Medulla oblongata (tissue), 1 donor: ENCODE data around the gene EVX2.
A peak's percentile ranks its signal among the peaks of the same experiment; 100 is the strongest.

ENCODE experiments used
- DNase-seq: peaks from one replicate; pipeline ENCODE4 v3.0.0-alpha.2; 2015; ENCODE audit errors: extremely low spot score

The EVX2 gene

DNA sequence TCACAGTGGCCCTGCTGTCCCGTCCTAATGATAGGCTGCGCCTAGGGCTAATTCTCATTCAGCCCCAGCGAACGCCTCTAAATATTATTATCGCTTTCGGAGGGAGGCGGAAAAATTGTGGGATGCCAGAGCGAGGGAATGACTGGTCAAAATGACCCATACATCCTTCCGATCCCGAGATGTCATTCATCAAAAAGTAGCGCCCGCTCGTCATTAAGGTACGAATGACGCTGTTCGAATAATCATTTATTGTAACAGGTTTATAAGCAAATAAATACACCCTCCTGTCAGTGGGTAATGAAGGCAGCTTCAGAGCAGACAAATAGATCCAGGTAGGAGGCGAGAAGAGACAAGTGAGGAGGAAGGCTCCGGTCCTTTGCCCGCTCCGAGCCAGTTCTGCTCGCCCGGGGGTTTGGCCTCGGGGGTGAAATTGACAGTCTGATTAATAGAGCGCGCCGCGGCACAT lies at the start of gene EVX2:
Gene EVX2 (minus strand): TSS at position 167 of the 466 bp plus-strand sequence. CDS start 186 bp downstream, outside the sequence.
- DNase-seq, result no peak

GRCh38 chr2:176133389-176133788 lies 49.6 kb upstream of the EVX2 start:
- DNase-seq, result peak; percentile 80

DNA sequence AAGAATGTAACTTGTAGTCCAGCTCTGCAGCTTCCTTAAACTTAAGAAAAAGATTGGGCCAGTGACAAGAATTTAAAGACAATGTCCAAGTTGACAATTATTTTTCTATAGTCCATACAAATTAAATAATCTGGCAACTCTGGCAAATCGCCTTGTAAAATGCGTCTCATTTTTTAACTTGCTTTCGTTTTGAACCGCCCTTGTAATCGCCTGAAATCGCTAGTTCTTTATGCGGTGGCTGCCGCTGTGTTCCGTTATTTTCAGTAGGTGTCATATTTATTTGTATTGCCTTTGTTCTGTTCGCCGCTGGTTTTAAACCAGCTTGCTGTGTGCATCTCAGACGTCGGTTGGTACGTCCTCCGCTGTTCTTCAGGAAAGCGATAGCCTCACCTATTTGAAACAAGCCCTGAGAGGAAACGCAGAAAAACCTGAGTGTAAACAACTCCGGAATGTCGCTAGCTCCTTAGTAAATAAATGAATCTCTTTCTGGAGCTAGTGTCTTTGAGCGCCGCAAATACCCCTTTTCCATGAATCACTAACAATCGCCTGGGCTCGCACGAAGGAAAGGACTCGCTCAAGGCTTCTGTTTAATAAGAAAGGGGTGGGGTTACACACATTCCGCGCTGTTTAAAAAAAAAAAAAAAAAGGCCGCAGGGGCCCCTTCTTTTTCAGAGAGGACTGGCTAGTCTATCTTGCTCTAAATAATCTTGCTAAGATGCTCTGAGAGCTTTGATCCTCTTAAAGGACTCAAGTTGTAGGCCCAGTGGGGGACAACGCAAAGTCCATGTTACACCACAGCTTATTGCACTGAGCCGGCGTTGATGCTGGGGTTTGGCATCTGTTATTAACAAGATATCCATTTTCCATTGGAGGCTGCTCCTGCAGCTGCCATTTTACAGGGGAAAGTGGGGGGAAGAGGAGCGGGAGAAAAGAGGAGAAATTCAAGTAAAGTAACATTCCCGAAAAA lies 48.7 kb upstream of the EVX2 start:
- peak; percentile 20 for DNase-seq

- no peak for DNase-seq
Measured at GRCh38 chr2:176131848-176132158, 48.0 kb upstream of the EVX2 start.

GRCh38 chr2:176130957-176131847 lies 47.4 kb upstream of the EVX2 start:
- DNase-seq, result no peak

- DNase-seq, result peak; percentile 67
Measured at GRCh38 chr2:176130147-176130956, 46.6 kb upstream of the EVX2 start.

DNA sequence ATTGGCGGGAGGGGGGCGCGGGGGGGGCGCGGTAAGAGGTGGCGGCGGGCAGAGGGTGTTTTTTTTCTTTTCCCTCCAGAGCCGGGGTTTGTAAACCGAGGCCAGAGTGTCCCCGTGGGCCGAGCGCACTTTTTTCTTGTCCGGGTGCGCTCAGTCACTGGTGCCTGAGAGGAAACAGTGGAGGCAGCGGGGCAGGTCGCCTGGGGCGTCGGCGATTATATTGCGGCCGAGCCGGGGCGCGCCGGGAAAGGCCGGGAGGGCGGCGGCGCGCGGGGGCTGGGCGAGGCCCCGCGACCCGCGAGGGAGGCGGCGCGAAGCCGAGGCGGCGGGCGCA lies 46.0 kb upstream of the EVX2 start:
- DNase-seq, result peak; percentile 23

DNA sequence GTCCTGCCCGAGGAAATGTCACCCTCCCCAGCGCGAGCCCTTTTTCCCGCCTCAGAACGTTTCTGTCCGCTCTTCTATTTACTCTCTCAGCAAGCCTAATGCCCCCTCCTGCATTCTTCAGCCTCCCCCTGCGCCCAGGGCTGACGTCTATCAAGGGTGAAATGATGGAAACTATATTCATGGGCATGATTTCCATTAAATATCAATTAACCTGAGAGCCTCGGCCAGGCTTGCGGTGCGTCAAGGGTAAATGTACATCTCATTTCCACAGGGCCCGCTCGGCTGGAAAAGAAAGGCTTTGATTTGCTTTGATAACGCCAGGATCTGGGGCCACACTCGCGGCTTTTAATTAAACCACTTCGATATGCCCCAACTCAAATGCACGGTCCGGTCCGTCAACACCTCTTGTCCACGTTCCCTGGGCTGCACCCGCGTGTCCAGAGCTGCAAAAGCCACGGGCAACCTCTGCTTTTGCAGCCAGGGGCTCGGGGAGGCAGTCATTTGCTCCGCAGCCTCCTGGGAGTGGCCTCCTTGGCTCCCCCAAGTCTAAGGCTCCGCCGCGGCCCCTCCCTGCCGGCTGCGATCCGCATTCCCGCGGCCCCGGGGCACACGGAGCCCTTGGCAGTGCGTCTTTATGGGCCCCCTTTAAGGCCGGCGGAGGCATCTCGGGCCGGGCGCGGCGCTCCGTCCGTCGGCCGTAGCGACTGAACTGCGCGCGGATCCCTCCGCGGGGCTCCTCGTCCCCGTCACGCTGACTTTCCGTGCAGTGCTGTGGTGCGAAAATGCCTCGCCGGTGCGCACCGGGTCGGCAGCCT lies 45.4 kb upstream of the EVX2 start, which contains the start of gene HOXD8:
Gene HOXD8 (plus strand): TSS at position 724 of the 815 bp plus-strand sequence. CDS start 662 bp downstream, outside the sequence.
- peak; percentile 48 for DNase-seq

DNA sequence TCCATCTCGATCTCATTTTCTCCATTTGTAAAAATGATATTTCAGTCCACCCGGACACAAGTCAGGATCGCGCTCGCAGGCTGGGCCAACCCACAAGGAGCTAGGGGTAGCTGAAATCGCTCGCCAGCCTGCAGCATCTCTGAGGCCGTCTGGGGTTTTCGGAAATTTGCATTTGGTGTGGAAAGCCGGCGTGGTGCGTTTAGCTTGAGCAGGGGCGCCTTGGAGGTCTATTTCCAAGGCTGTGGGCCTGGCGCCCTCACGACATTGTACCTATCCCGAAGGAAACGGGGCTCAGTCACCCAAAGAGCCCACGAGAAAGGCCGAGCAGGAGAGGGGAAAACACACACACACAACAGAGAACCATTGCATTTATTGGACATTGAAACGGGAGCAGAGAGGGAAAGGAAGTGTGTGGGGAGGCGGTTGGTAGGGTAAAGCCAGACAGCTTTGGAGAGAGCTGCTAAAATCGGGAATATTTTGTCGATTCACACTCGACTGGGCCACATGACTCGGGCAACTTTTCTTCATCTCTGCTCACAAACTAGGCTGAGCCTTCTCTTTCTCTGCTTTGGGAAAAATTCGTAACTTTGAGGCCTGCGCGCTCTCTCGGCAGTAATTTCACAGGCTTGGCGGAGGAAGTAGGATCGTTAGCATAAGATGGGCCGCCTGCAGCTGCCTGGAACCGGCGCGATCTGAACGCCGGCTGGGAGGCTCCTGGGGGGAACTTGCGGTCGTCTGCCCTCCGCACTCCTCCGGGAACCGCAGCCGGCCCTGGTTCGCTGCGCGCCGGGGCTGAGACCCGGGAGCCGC lies 44.6 kb upstream of the EVX2 start:
- DNase-seq, result peak; percentile 30

- DNase-seq, result no peak
Measured at GRCh38 chr2:176127774-176128072, 44.0 kb upstream of the EVX2 start.

GRCh38 chr2:176126929-176127773 lies 43.4 kb upstream of the EVX2 start:
- DNase-seq, result peak; percentile 87

- DNase-seq, result no peak
Measured at GRCh38 chr2:176125772-176126054, 42.0 kb upstream of the EVX2 start.

- DNase-seq, result no peak
Measured at GRCh38 chr2:176124947-176125771, 41.4 kb upstream of the EVX2 start.

GRCh38 chr2:176124110-176124946 lies 40.6 kb upstream of the EVX2 start:
- DNase-seq, result no peak

DNA sequence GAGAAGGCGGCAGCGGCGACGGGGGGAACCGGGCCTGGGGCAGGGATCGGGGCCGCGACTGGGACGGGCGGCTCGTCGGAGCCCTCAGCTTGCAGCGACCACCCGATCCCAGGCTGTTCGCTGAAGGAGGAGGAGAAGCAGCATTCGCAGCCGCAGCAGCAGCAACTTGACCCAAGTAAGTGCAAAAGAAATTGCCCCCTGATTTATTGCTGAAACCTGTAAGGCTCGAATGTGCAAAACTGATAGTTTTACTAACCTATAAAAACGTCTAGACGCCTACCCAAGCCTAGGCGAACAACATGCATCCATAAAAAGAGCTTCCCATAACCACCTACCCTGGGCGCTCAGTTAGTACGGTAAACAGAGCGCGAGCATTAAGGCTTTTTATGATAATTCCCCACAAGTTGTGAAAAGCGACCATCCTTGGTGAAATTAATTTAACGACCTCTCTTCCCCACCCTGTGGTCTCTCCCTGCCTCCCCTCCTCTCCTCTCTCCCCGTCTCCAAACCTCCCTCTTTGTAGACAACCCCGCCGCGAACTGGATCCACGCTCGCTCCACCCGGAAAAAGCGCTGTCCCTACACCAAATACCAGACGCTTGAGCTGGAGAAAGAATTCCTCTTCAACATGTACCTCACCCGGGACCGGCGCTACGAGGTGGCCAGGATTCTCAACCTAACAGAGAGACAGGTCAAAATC lies 39.8 kb upstream of the EVX2 start:
- no peak for DNase-seq

- DNase-seq, result peak; percentile 15
Measured at GRCh38 chr2:176122683-176123410, 39.1 kb upstream of the EVX2 start, which contains the start of gene HOXD9. TSS of gene HOXD9 (plus strand) at chr2:176122719. CDS start at chr2:176122769, 50 bp downstream.
